HCT116 (cell line): ENCODE results near the gene DNMT3B.

Experiments used
- CBX3 ChIP-seq: IDR thresholded peaks from 2 replicates; pipeline ENCODE4 v1.6.1; 2012; ENCODE audit warnings: low read depth
- EZH2 ChIP-seq: fragments of 200-600 bp; sonication (generic); IDR thresholded peaks from 2 replicates; pipeline ENCODE4 v1.6.1; 2017; ENCODE audit warnings: antibody characterized with exemption, mixed run types
- EZH2phosphoT487 ChIP-seq: fragments of 200-600 bp; IDR thresholded peaks from 2 replicates; pipeline ENCODE4 v1.6.1; 2018; ENCODE audit warnings: antibody characterized with exemption, borderline replicate concordance
- POLR2A ChIP-seq: IDR thresholded peaks from 2 replicates; pipeline ENCODE4 v1.7.0; 2011; ENCODE audit warnings: borderline replicate concordance; ENCODE audit not compliant: insufficient read depth, insufficient read length; ENCODE audit errors: extremely low read depth
- POLR2AphosphoS5 ChIP-seq: IDR thresholded peaks from 2 replicates; pipeline ENCODE4 v1.6.1; 2011; ENCODE audit warnings: mild to moderate bottlenecking, low read depth, low read length, moderate library complexity
- RAD21 ChIP-seq: IDR thresholded peaks from 2 replicates; pipeline ENCODE4 v1.6.1; 2012; ENCODE audit warnings: low read depth, mild to moderate bottlenecking
- REST ChIP-seq: IDR thresholded peaks from 2 replicates; pipeline ENCODE4 v1.6.1; 2012; ENCODE audit warnings: low read depth
- SP1 ChIP-seq: IDR thresholded peaks from 2 replicates; pipeline ENCODE4 v1.6.1; 2012; ENCODE audit warnings: low read depth
- YY1 ChIP-seq: IDR thresholded peaks from 2 replicates; pipeline ENCODE4 v1.6.1; 2011; ENCODE audit warnings: low read length, low read depth, moderate library complexity, mild to moderate bottlenecking; ENCODE audit not compliant: insufficient replicate concordance; ENCODE audit errors: extremely low read depth
- ZFX ChIP-seq: fragments of 450-650 bp; IDR thresholded peaks from 2 replicates; pipeline ENCODE4 v1.6.1; 2017
- ZNF274 ChIP-seq: fragments of 200-500 bp; sonication (Bioruptor generic); IDR thresholded peaks from 2 replicates; pipeline ENCODE4 v1.6.1; 2014; ENCODE audit warnings: mild to moderate bottlenecking, low read depth, low read length, inconsistent platforms
- TF ChIP-seq, protein P1 (sequence below), 3 experiments: fragments of 200-600 bp in 1 of 3; sonication (generic) in 1 of 3; IDR thresholded peaks in 2 of 3; conservative IDR thresholded peaks in 1 of 3; 2 replicates each; pipeline ENCODE4 v1.5.1; 2012 to 2017; ENCODE audit warnings: low read depth in 2 of 3, low read length in 2 of 3, antibody characterized with exemption in 1 of 3, borderline replicate concordance in 1 of 3, control low read depth in 1 of 3, mild to moderate bottlenecking in 1 of 3, mixed read lengths in 1 of 3, mixed run types in 1 of 3, moderate library complexity in 1 of 3; ENCODE audit not compliant: insufficient read depth in 1 of 3
- TF ChIP-seq, protein P2 (sequence below): IDR thresholded peaks from 2 replicates; pipeline ENCODE4 v1.6.1; 2011; ENCODE audit warnings: mild to moderate bottlenecking, low read length, moderate library complexity; ENCODE audit not compliant: insufficient replicate concordance; ENCODE audit errors: extremely low read depth

DNA sequence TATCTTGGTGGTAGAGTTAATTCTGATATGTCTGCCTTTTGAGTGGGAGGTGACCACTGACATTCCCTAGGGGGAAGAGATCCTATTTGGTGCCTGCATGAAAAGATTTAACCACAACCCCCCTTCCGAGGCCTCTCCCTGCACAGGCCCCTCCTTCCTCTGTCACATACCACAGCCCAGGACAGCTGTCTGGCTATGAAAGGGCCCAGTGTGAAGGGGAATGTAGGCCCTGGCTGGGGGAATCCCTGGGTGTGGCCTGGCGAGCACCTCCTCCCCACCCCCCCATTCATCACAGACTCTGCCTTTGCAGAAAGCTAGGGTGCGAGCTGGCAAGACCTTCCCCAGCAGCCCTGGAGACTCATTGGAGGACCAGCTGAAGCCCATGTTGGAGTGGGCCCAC, 30.1 kb downstream of the DNMT3B start:
- TF ChIP-seq REST (no peak), ZFX (no peak), EZH2 (no peak), POLR2A (no peak), POLR2AphosphoS5 (no peak), ZNF274 (no peak), YY1 (no peak), RAD21 (no peak), SP1 (no peak), EZH2phosphoT487 (no peak), CBX3 (no peak)
- TF ChIP-seq, protein P1, sequence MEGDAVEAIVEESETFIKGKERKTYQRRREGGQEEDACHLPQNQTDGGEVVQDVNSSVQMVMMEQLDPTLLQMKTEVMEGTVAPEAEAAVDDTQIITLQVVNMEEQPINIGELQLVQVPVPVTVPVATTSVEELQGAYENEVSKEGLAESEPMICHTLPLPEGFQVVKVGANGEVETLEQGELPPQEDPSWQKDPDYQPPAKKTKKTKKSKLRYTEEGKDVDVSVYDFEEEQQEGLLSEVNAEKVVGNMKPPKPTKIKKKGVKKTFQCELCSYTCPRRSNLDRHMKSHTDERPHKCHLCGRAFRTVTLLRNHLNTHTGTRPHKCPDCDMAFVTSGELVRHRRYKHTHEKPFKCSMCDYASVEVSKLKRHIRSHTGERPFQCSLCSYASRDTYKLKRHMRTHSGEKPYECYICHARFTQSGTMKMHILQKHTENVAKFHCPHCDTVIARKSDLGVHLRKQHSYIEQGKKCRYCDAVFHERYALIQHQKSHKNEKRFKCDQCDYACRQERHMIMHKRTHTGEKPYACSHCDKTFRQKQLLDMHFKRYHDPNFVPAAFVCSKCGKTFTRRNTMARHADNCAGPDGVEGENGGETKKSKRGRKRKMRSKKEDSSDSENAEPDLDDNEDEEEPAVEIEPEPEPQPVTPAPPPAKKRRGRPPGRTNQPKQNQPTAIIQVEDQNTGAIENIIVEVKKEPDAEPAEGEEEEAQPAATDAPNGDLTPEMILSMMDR (IDR thresholded peaks at IDR 0.05 in 2 of 3, conservative IDR thresholded peaks at IDR 0.05 in 1 of 3; ENCODE audit: borderline replicate concordance in 1 of 3, insufficient read depth in 1 of 3, low read depth in 2 of 3, low read length in 2 of 3), result no peak
- TF ChIP-seq, protein P2, sequence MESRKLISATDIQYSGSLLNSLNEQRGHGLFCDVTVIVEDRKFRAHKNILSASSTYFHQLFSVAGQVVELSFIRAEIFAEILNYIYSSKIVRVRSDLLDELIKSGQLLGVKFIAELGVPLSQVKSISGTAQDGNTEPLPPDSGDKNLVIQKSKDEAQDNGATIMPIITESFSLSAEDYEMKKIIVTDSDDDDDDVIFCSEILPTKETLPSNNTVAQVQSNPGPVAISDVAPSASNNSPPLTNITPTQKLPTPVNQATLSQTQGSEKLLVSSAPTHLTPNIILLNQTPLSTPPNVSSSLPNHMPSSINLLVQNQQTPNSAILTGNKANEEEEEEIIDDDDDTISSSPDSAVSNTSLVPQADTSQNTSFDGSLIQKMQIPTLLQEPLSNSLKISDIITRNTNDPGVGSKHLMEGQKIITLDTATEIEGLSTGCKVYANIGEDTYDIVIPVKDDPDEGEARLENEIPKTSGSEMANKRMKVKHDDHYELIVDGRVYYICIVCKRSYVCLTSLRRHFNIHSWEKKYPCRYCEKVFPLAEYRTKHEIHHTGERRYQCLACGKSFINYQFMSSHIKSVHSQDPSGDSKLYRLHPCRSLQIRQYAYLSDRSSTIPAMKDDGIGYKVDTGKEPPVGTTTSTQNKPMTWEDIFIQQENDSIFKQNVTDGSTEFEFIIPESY, result no peak
